ENCODE data around the gene HMOX1. TPM values are rescaled to one million over a fixed set of nuclear protein-coding genes. Genes with fewer than 3 reads are reported as not detected.

The HMOX1 gene
- total RNA-seq, 5 donors from 2014 or later (not counting 1 experiment from before 2014, with no cell fraction given): 0.40 to 2.4 (median 1.0) TPM

DNA sequence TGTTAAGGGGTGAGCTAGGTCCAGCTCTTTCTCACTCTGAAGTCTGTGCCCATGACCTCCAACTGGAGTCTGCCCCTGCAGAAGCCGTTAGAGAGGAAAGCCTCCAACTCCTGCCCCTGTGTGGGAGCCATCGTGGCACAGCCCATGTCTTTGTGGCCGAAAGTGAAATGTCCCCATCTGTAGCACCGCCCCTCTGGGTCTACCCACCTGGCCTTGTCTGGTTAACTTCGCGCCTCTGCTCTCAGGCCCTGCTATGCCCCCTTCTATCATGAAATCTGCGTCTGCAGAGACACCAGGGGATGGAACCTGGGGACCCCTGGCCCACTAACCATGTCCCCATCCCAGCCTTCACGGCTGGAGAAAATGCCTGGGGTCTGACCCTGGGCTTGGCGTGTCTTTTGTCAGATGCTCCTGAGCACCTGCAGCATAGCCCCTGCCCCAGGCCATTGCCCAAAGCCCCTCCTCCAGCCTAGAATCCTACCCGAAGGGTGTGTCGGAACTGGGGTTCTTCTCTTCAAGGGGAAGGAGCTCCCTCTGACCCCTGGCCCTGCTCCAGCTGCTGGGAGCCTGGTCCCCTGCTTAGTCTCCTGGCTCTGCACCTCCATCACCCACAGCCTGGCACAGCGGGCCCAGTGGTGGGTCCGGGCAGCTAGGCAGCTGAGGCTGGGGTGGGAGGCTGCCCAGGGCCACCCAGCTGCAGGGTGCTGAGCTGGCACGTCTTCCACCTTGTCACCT lies 35.8 kb upstream of the HMOX1 start:
- Histone ChIP-seq H3K27ac (ENCODE audit: low read length) (no peak overlapping the region), H3K4me3 (ENCODE audit: control insufficient read depth in 1 of 2, extremely low read depth in 1 of 2, low read length in 1 of 2) (no peak overlapping the region), H3K36me3 (ENCODE audit: control insufficient read depth in 2 of 2, extremely low read depth in 1 of 2, insufficient read depth in 1 of 2, low read length in 1 of 2) (peaks cover 20 to 42% of the 10 kb centered on the region in 2 donors), H3K27me3 (replicated peaks in 1 of 2; ENCODE audit: control insufficient read depth in 2 of 2, extremely low read depth in 1 of 2, insufficient read depth in 2 of 2, low read length in 1 of 2) (no peaks in the 10 kb centered on the region), H3K9me3 (no peaks in the 10 kb centered on the region), H3K4me1 (ENCODE audit: control insufficient read depth in 1 of 2, extremely low read depth in 1 of 2, insufficient read depth in 2 of 2, low read length in 2 of 2) (peaks cover 0 to 1% of the 10 kb centered on the region in 2 experiments)
- DNase-seq: no peak
- H3K36me3 Mint-ChIP-seq: peaks cover 21% of the 10 kb centered on the region
- H3K27ac Mint-ChIP-seq: no peak overlapping the region
- H3K4me3 Mint-ChIP-seq: no peak overlapping the region
- H3K27me3 Mint-ChIP-seq: no peaks in the 10 kb centered on the region
- H3K9me3 Mint-ChIP-seq: no peaks in the 10 kb centered on the region
- 86% methylated on average over 14 of the region's 14 CpGs for WGBS (ENCODE audit: insufficient coverage)
- peaks cover 0 to under 1% (median 0%) of the 10 kb centered on the region in 3 donors for H3K4me1 Mint-ChIP-seq
- no peak for ATAC-seq (replicated peaks in 1 of 4)
- ChIA-PET CTCF (no interaction called here), POLR2A (no interaction called here)

DNA sequence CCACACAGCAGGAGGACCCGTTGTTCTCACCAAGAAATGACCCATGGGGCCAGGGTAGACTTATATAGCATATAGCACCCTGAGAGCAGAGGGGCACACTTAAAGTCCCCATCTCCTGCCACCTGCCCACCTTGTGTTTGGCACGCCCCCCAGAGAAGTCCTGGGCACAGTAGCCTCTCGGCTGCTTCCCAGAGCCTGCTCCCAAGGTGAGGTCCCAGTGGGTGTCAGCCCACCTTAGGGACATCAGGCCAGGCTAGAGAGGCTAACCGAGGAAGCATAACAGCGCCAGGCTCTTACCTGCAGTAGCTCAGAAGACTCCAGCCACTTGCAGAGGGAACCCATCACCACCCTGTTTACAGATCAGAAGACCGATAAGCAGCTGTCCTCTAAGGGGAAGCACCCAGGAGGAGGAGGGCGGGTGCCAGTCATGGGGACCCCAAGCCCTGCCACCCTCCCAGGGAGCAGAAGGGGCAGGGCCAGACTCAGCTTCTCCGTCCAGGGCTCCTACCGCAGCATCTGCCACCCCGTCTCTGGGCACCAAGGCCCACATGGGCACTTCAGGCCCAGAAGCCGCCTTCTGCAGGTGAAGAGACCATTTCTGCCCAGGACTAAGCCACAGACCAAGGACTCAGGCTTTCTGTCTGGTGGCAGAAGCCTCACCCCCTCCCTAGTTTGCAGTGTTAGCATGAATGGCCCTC lies 34.9 kb upstream of the HMOX1 start:
- no peak overlapping the region for H3K27ac Mint-ChIP-seq
- Histone ChIP-seq H3K27ac (ENCODE audit: low read length) (no peak overlapping the region), H3K4me3 (ENCODE audit: control insufficient read depth in 1 of 2, extremely low read depth in 1 of 2, low read length in 1 of 2) (no peak overlapping the region), H3K4me1 (ENCODE audit: control insufficient read depth in 1 of 2, extremely low read depth in 1 of 2, insufficient read depth in 2 of 2, low read length in 2 of 2) (peaks cover 0 to 9% of the 10 kb centered on the region in 2 experiments), H3K9me3 (no peaks in the 10 kb centered on the region), H3K27me3 (replicated peaks in 1 of 2; ENCODE audit: control insufficient read depth in 2 of 2, extremely low read depth in 1 of 2, insufficient read depth in 2 of 2, low read length in 1 of 2) (peaks cover 0 to 6% of the 10 kb centered on the region in 2 experiments), H3K36me3 (ENCODE audit: control insufficient read depth in 2 of 2, extremely low read depth in 1 of 2, insufficient read depth in 1 of 2, low read length in 1 of 2) (peaks cover 15 to 37% of the 10 kb centered on the region in 2 donors)
- peaks cover 13% of the 10 kb centered on the region for H3K36me3 Mint-ChIP-seq
- DNase-seq: no peak
- H3K4me1 Mint-ChIP-seq: peaks cover 5 to 9% (median 8%) of the 10 kb centered on the region in 3 donors
- POLR2A ChIA-PET: no interaction called here
- 96% methylated on average over 9 of the region's 11 CpGs for WGBS (ENCODE audit: insufficient coverage)
- H3K4me3 Mint-ChIP-seq: no peak overlapping the region
- no peaks in the 10 kb centered on the region for H3K27me3 Mint-ChIP-seq
- no peaks in the 10 kb centered on the region for H3K9me3 Mint-ChIP-seq
- CTCF ChIA-PET: no interaction called here
- ATAC-seq (replicated peaks in 1 of 4): no peak

- POLR2A ChIA-PET: no interaction called here
- Histone ChIP-seq H3K27ac (ENCODE audit: low read length) (no peak overlapping the region), H3K4me1 (ENCODE audit: control insufficient read depth in 1 of 2, extremely low read depth in 1 of 2, insufficient read depth in 2 of 2, low read length in 2 of 2) (peaks cover 0 to 16% of the 10 kb centered on the region in 2 experiments), H3K4me3 (ENCODE audit: control insufficient read depth in 1 of 2, extremely low read depth in 1 of 2, low read length in 1 of 2) (no peak overlapping the region), H3K27me3 (replicated peaks in 1 of 2; ENCODE audit: control insufficient read depth in 2 of 2, extremely low read depth in 1 of 2, insufficient read depth in 2 of 2, low read length in 1 of 2) (peaks cover 0 to 13% of the 10 kb centered on the region in 2 experiments), H3K36me3 (ENCODE audit: control insufficient read depth in 2 of 2, extremely low read depth in 1 of 2, insufficient read depth in 1 of 2, low read length in 1 of 2) (peaks cover 13 to 36% of the 10 kb centered on the region in 2 donors), H3K9me3 (no peaks in the 10 kb centered on the region)
- CTCF ChIA-PET: no interaction called here
- H3K27me3 Mint-ChIP-seq: peaks cover 0 to 7% of the 10 kb centered on the region in 2 donors
- WGBS (ENCODE audit: insufficient coverage): 98% methylated on average over 10 of the region's 19 CpGs
- peaks cover 12% of the 10 kb centered on the region for H3K36me3 Mint-ChIP-seq
- H3K27ac Mint-ChIP-seq: no peak overlapping the region
- H3K9me3 Mint-ChIP-seq: no peaks in the 10 kb centered on the region
- DNase-seq (no peak), ATAC-seq (replicated peaks in 1 of 4) (no peak)
- peaks cover 12 to 16% (median 15%) of the 10 kb centered on the region in 3 donors for H3K4me1 Mint-ChIP-seq
- no peak overlapping the region for H3K4me3 Mint-ChIP-seq
Observed at GRCh38 chr22:35346596-35347220, 34.2 kb upstream of the HMOX1 start.

DNA sequence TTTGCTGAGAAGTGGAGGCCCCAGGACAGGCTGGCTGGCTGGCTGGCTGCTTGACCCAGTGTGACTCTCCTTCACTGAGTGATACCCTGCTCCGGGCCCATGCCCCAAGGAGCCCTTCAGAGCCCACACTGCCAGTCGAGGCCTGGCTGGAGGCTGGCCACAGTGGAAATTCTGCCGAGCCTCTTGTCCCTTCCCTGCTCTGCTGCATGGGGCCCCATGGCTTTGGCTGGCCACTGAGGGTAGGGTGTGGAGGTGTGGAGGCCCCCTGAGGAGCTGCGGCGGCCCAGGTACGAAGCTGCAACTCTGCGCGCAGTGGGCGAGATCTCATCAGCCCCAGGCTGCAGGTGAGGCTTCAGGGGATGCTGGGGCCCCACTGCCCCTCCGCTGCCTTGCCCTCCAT lies 33.4 kb upstream of the HMOX1 start:
- peaks cover 0 to 19% of the 10 kb centered on the region in 2 experiments for H3K27me3 ChIP-seq (replicated peaks in 1 of 2; ENCODE audit: control insufficient read depth in 2 of 2, extremely low read depth in 1 of 2, insufficient read depth in 2 of 2, low read length in 1 of 2)
- H3K27ac Mint-ChIP-seq: no peak overlapping the region
- peaks cover 0 to 22% of the 10 kb centered on the region in 2 experiments for H3K4me1 ChIP-seq (ENCODE audit: control insufficient read depth in 1 of 2, extremely low read depth in 1 of 2, insufficient read depth in 2 of 2, low read length in 2 of 2)
- H3K4me3 Mint-ChIP-seq: no peak overlapping the region
- H3K27me3 Mint-ChIP-seq: peaks cover 0 to 10% of the 10 kb centered on the region in 2 donors
- ATAC-seq (replicated peaks in 1 of 4) (no peak), DNase-seq (no peak)
- ChIA-PET CTCF (no interaction called here), POLR2A (no interaction called here)
- no peaks in the 10 kb centered on the region for H3K9me3 Mint-ChIP-seq
- H3K27ac ChIP-seq (ENCODE audit: low read length): no peak overlapping the region
- peaks cover 18 to 23% (median 22%) of the 10 kb centered on the region in 3 donors for H3K4me1 Mint-ChIP-seq
- H3K36me3 ChIP-seq (ENCODE audit: control insufficient read depth in 2 of 2, extremely low read depth in 1 of 2, insufficient read depth in 1 of 2, low read length in 1 of 2): peaks cover 13 to 36% of the 10 kb centered on the region in 2 donors
- no peaks in the 10 kb centered on the region for H3K9me3 ChIP-seq
- peaks cover 12% of the 10 kb centered on the region for H3K36me3 Mint-ChIP-seq
- WGBS (ENCODE audit: insufficient coverage): 92% methylated on average over 8 of the region's 10 CpGs
- H3K4me3 ChIP-seq (ENCODE audit: control insufficient read depth in 1 of 2, extremely low read depth in 1 of 2, low read length in 1 of 2): no peak overlapping the region

DNA sequence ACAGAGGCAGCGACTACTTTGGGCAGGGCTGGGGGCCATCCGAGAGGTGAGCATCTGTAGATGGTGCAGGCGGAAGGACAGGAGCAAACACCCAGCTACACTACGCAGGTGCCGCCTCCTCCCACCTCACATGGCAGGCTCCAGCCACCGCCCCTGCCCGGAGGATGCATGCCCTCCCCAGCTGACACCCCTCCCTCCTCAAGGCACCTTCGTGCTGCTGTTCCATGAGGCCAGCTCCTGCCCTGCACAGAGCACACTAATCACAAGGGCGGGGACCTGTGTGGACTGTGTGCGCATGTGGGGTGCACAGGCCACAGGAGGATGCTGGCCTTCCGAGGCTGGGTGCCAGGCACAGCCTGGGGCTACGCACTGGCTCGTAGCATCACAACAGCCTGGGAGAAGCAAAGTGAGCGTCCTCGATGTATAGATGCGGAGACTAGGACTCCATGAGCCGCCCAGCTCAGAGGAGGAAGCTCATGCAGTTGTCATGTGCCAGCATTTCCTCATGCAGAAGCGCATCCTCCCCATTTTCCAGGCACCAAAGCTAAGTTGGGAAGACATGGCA lies 32.8 kb upstream of the HMOX1 start:
- H3K36me3 Mint-ChIP-seq: peaks cover 12% of the 10 kb centered on the region
- no peak overlapping the region for H3K4me3 Mint-ChIP-seq
- ChIA-PET POLR2A (no interaction called here), CTCF (no interaction called here)
- Histone ChIP-seq H3K9me3 (no peaks in the 10 kb centered on the region), H3K4me3 (ENCODE audit: control insufficient read depth in 1 of 2, extremely low read depth in 1 of 2, low read length in 1 of 2) (no peak overlapping the region), H3K36me3 (ENCODE audit: control insufficient read depth in 2 of 2, extremely low read depth in 1 of 2, insufficient read depth in 1 of 2, low read length in 1 of 2) (peaks cover 13 to 36% of the 10 kb centered on the region in 2 donors), H3K4me1 (ENCODE audit: control insufficient read depth in 1 of 2, extremely low read depth in 1 of 2, insufficient read depth in 2 of 2, low read length in 2 of 2) (peaks cover 0 to 28% of the 10 kb centered on the region in 2 experiments), H3K27me3 (replicated peaks in 1 of 2; ENCODE audit: control insufficient read depth in 2 of 2, extremely low read depth in 1 of 2, insufficient read depth in 2 of 2, low read length in 1 of 2) (peaks cover 0 to 25% of the 10 kb centered on the region in 2 experiments), H3K27ac (ENCODE audit: low read length) (no peak overlapping the region)
- ATAC-seq (replicated peaks in 1 of 4) (no peak), DNase-seq (no peak)
- H3K27me3 Mint-ChIP-seq: peaks cover 0 to 10% of the 10 kb centered on the region in 2 donors
- H3K27ac Mint-ChIP-seq: no peak overlapping the region
- 92% methylated on average over 9 of the region's 18 CpGs for WGBS (ENCODE audit: insufficient coverage)
- no peaks in the 10 kb centered on the region for H3K9me3 Mint-ChIP-seq
- peaks cover 23 to 27% (median 25%) of the 10 kb centered on the region in 3 donors for H3K4me1 Mint-ChIP-seq

DNA sequence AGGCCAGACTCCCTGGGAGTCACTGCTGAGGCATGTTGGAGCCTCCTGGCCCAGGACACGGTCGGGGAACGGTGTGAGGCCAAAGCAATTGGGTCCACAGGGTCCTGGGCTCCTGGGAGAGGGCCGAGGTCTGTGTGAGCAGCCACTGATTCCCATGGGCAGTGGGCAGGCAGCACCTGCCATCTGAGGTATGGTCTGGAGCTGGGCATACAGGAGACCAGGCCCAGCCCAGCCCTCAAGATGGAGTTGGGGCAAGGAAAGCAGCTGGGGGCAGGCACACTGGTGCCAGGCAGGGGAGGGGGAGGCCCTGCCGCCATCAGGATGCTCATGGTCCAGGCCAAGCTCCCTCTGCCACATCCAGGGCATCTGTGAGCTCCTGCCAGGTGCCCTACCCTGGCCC lies 32.2 kb upstream of the HMOX1 start:
- no peak overlapping the region for H3K4me3 Mint-ChIP-seq
- Histone ChIP-seq H3K27ac (ENCODE audit: low read length) (no peak overlapping the region), H3K4me1 (ENCODE audit: control insufficient read depth in 1 of 2, extremely low read depth in 1 of 2, insufficient read depth in 2 of 2, low read length in 2 of 2) (peaks cover 0 to 28% of the 10 kb centered on the region in 2 experiments), H3K27me3 (replicated peaks in 1 of 2; ENCODE audit: control insufficient read depth in 2 of 2, extremely low read depth in 1 of 2, insufficient read depth in 2 of 2, low read length in 1 of 2) (peaks cover 0 to 29% of the 10 kb centered on the region in 2 experiments), H3K4me3 (ENCODE audit: control insufficient read depth in 1 of 2, extremely low read depth in 1 of 2, low read length in 1 of 2) (no peak overlapping the region), H3K9me3 (no peaks in the 10 kb centered on the region), H3K36me3 (ENCODE audit: control insufficient read depth in 2 of 2, extremely low read depth in 1 of 2, insufficient read depth in 1 of 2, low read length in 1 of 2) (peaks cover 13 to 33% of the 10 kb centered on the region in 2 donors)
- H3K4me1 Mint-ChIP-seq: peaks cover 23 to 28% (median 25%) of the 10 kb centered on the region in 3 donors
- ChIA-PET CTCF (no interaction called here), POLR2A (no interaction called here)
- H3K27ac Mint-ChIP-seq: no peak overlapping the region
- WGBS (ENCODE audit: insufficient coverage): 89% methylated on average over 4 of the region's 5 CpGs
- H3K9me3 Mint-ChIP-seq: no peaks in the 10 kb centered on the region
- DNase-seq (no peak), ATAC-seq (replicated peaks in 1 of 4) (no peak)
- peaks cover 0 to 10% of the 10 kb centered on the region in 2 donors for H3K27me3 Mint-ChIP-seq
- H3K36me3 Mint-ChIP-seq: peaks cover 12% of the 10 kb centered on the region
